A549 (cell line): ENCODE data around the gene RAB19. TPM values are rescaled to one million over a fixed set of nuclear protein-coding genes. Genes with fewer than 3 reads are reported as not detected.

Source experiments
- ATAC-seq, 2 experiments: fragments of 200-7000 bp in 1 of 2; fragments of >200 bp in 1 of 2; cut with Nextera tagmentation in 1 of 2; cut with Tn5 transposase in 1 of 2; 3 replicates each; pipeline versions ENCODE4 v1.8.0 to v1.9.1; 2018 to 2020; ENCODE audit warnings: mild to moderate bottlenecking in 1 of 2, moderate library complexity in 1 of 2
- CTCF ChIA-PET: fragments of 300-600 bp; sonication (Branson Sonifier 250); formaldehyde crosslinking; extraction: SDS; loops from one replicate; lab custom pipeline; 2021; ENCODE audit warnings: antibody characterized with exemption, inconsistent platforms; lab: Yijun Ruan, JAX
- POLR2A ChIA-PET: fragments of 350-600 bp; formaldehyde crosslinking; extraction: SDS; loops from one replicate; lab custom pipeline; 2021; ENCODE audit warnings: antibody characterized with exemption, inconsistent platforms; lab: Yijun Ruan, JAX
- DNase-seq, 2 experiments: peaks; one replicate each; pipeline versions ENCODE4 v3.0.0 to v3.0.0-alpha.2; 2011 to 2016; ENCODE audit warnings: low read depth in 1 of 2, low spot score in 1 of 2
- FAIRE-seq: peaks from 2 replicates; lab custom pipeline; 2011; peaks lifted over from hg19 to GRCh38; lab: Jason Lieb, UNC
- H3K27ac ChIP-seq, 2 experiments: fragments of >200 bp; sonication (Bioruptor Twin); formaldehyde crosslinking; 3 replicates each; pipeline ENCODE4 v1.5.1; 2016 to 2017
- H3K4me1 ChIP-seq: fragments of >200 bp; sonication (Bioruptor Twin); formaldehyde crosslinking; 3 replicates; pipeline ENCODE4 v1.6.1; 2016
- H3K4me2 ChIP-seq: fragments of >200 bp; sonication (Bioruptor Twin); formaldehyde crosslinking; 3 replicates; pipeline ENCODE4 v1.6.1; 2016
- H3K4me3 ChIP-seq: fragments of >200 bp; sonication (Bioruptor Twin); formaldehyde crosslinking; 3 replicates; pipeline ENCODE4 v1.5.1; 2016
- H3K9me3 ChIP-seq: fragments of >200 bp; sonication (Bioruptor Twin); formaldehyde crosslinking; 3 replicates; pipeline ENCODE4 v1.6.1; 2016
- CEBPB ChIP-seq, 2 experiments: fragments of >200 bp in 1 of 2; sonication (Bioruptor Twin) in 1 of 2; formaldehyde crosslinking in 1 of 2; IDR thresholded peaks; 2 replicates each; pipeline ENCODE4 v1.6.1; 2012 to 2016
- CHD2 ChIP-seq: fragments of 150-350 bp; IDR thresholded peaks from 2 replicates; pipeline ENCODE4 v1.6.1; 2014; ENCODE audit warnings: low read length; ENCODE audit not compliant: partially characterized antibody
- CHD4 ChIP-seq: fragments of 200-600 bp; sonication (generic); IDR thresholded peaks from 2 replicates; pipeline ENCODE4 v1.6.1; 2016; ENCODE audit warnings: antibody characterized with exemption, mild to moderate bottlenecking, borderline replicate concordance
- CTCF ChIP-seq: fragments of >200 bp; sonication (Bioruptor Twin); formaldehyde crosslinking; IDR thresholded peaks from 3 replicates; pipeline ENCODE4 v1.5.1; 2016
- EHMT2 ChIP-seq: fragments of 200-600 bp; sonication (generic); IDR thresholded peaks from 2 replicates; pipeline ENCODE4 v1.6.1; 2016; ENCODE audit warnings: antibody characterized with exemption, low read depth, mild to moderate bottlenecking, moderate library complexity
- FOSB ChIP-seq: fragments of 250-450 bp; sonication (Bioruptor Pico); IDR thresholded peaks from 2 replicates; pipeline ENCODE4 v1.5.0; 2020; ENCODE audit warnings: mild to moderate bottlenecking, moderate library complexity
- FOSL2 ChIP-seq, 2 experiments: fragments of 450-650 bp in 1 of 2; fragments of >200 bp in 1 of 2; sonication (Bioruptor Twin) in 1 of 2; formaldehyde crosslinking; IDR thresholded peaks; 2 replicates each; pipeline versions ENCODE4 v1.5.0 to v1.6.1; 2016 to 2020; ENCODE audit warnings: mild to moderate bottlenecking in 1 of 2, moderate library complexity in 1 of 2
- HDAC2 ChIP-seq: fragments of 200-600 bp; sonication (generic); IDR thresholded peaks from 2 replicates; pipeline ENCODE4 v1.6.1; 2016
- HEYL ChIP-seq: fragments of 250-450 bp; sonication (Bioruptor Pico); IDR thresholded peaks from 2 replicates; pipeline ENCODE4 v1.8.0; 2021; ENCODE audit warnings: mild to moderate bottlenecking, moderate library complexity
- HOXA7 ChIP-seq: fragments of 250-450 bp; sonication (Bioruptor Pico); IDR thresholded peaks from 2 replicates; pipeline ENCODE4 v1.5.0; 2020; ENCODE audit warnings: mild to moderate bottlenecking, moderate library complexity
- JUNB ChIP-seq: fragments of >200 bp; sonication (Bioruptor Twin); formaldehyde crosslinking; IDR thresholded peaks from 2 replicates; pipeline ENCODE4 v1.6.1; 2016
- KDM5A ChIP-seq: fragments of 200-600 bp; sonication (generic); IDR thresholded peaks from 2 replicates; pipeline ENCODE4 v1.6.1; 2016; ENCODE audit warnings: antibody characterized with exemption, mild to moderate bottlenecking
- MYC ChIP-seq: IDR thresholded peaks from 2 replicates; pipeline ENCODE4 v1.6.1; 2012; ENCODE audit warnings: mild to moderate bottlenecking, inconsistent platforms, low read length, improper control_type of control experiment, borderline replicate concordance
- NFE2L2 ChIP-seq: fragments of 150-350 bp; conservative IDR thresholded peaks from 2 replicates; pipeline ENCODE4 v1.6.1; 2014; ENCODE audit warnings: low read length
- NR3C1 ChIP-seq: fragments of >200 bp; sonication (Bioruptor Twin); formaldehyde crosslinking; IDR thresholded peaks from 3 replicates; pipeline ENCODE4 v1.6.1; 2017
- PHF8 ChIP-seq: fragments of 200-600 bp; sonication (generic); IDR thresholded peaks from 2 replicates; pipeline ENCODE4 v1.6.1; 2016; ENCODE audit warnings: low read depth, mild to moderate bottlenecking, antibody characterized with exemption, moderate library complexity, borderline replicate concordance
- RARB ChIP-seq: fragments of 250-450 bp; sonication (Bioruptor Pico); IDR thresholded peaks from 2 replicates; pipeline ENCODE4 v1.8.0; 2021; ENCODE audit warnings: mild to moderate bottlenecking, moderate library complexity
- RNF2 ChIP-seq: fragments of 200-600 bp; sonication (generic); IDR thresholded peaks from 2 replicates; pipeline ENCODE4 v1.6.1; 2016; ENCODE audit warnings: low read depth, mild to moderate bottlenecking, antibody characterized with exemption, moderate library complexity, borderline replicate concordance
- USF2 ChIP-seq: fragments of 450-650 bp; IDR thresholded peaks from 2 replicates; pipeline ENCODE4 v1.6.1; 2014; ENCODE audit warnings: antibody characterized with exemption
- ZC3H11A ChIP-seq: fragments of 450-650 bp; IDR thresholded peaks from 2 replicates; pipeline ENCODE4 v1.6.1; 2014; ENCODE audit warnings: antibody characterized with exemption, mild to moderate bottlenecking
- ZSCAN20 ChIP-seq: fragments of 250-450 bp; sonication (Bioruptor Pico); IDR thresholded peaks from 2 replicates; pipeline ENCODE4 v1.8.0; 2022; ENCODE audit warnings: mild to moderate bottlenecking, moderate library complexity
- WGBS: methylation state at CpG from one replicate; pipeline ENCODE4 v1.1.6; 2017; ENCODE audit errors: missing lambda C conversion rate; 5-methylcytosine and 5-hydroxymethylcytosine counted together
- polyA plus RNA-seq, 4 experiments: library from polyadenylated mRNA; depleted of rRNA in 3 of 4; stranded (reverse); fragments of >200 nt; fragmentation: RNase III in 1 of 4; extraction: RNeasy Plus Mini Kit Qiagen cat#74134 plus additional on column Dnase treatment in 1 of 4; gene quantifications; 2 replicates in 3 of 4; 3 replicates in 1 of 4; pipeline ENCODE4 v1.2.3, GENCODE V29; 2011 to 2017
- TF ChIP-seq, protein P1 (sequence below): fragments of 150-350 bp; IDR thresholded peaks from 2 replicates; pipeline ENCODE4 v1.6.1; 2014; ENCODE audit warnings: low read depth, mild to moderate bottlenecking, low read length
- TF ChIP-seq, protein P2 (sequence below): fragments of 250-450 bp; sonication (Bioruptor Pico); IDR thresholded peaks from 2 replicates; pipeline ENCODE4 v1.5.0; 2021; ENCODE audit warnings: mild to moderate bottlenecking, moderate library complexity, borderline replicate concordance

RAB19 gene
- polyA plus RNA-seq, 2 of the 4 experiments (the other 2 are of a cell fraction) = not detected

DNA sequence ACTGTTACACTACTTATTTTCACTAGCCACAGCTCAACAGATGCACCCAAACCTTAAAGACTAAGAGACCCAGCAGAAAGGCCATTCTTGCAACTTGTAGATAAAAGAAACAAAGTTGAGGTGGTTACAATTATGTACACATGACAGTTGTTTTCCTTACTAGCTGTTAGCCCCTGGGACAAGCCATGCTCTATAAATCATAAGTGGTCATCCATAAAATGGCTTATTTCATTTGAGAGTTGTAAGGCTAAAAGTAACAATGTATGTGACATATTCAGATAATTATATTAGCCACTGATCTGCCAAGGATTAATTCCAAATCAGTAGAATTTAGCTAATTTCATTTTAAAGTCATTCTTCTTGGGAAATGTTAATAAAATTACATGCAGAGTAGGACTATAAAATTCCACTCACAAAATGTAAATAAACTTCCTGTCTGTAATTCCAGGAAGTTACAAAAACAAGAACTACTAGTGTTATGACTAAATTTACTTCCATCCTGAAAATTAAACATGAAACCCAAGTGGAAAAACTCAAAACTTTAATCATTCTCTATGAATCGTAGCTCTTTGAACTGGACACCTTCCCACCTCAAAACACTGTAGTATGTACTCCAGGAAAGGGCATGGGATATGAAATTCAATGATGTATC lies 18.8 kb upstream of the RAB19 start:
- no peak overlapping the region for H3K27ac ChIP-seq
- no peaks in the 10 kb centered on the region for H3K9me3 ChIP-seq
- ChIA-PET POLR2A (interaction anchor here (1.0 kb wide), 1 partner anchor 10 kb away, joined by 6 read pairs; no protein-coding TSS in a partner anchor), CTCF (interaction anchor here (0.7 to 1.5 kb wide), 5 partner anchors 9 to 133 kb away, joined by 3 to 4 read pairs (median 3); no protein-coding TSS in a partner anchor)
- DNase-seq (no peak), ATAC-seq (no peak), FAIRE-seq (no peak)
- H3K4me2 ChIP-seq = no peak overlapping the region
- no peak overlapping the region for H3K4me3 ChIP-seq
- no peak for TF ChIP-seq CEBPB (IDR thresholded peaks at IDR 0.05)
- TF ChIP-seq PHF8 = no peak
- TF ChIP-seq RNF2 = no peak
- TF ChIP-seq NR3C1 = no peak
- no peak for TF ChIP-seq JUNB
- TF ChIP-seq HOXA7 (CRISPR knock-in tag) = no peak
- TF ChIP-seq KDM5A = no peak
- TF ChIP-seq ZSCAN20 (CRISPR knock-in tag) = no peak
- no peak for TF ChIP-seq MYC
- TF ChIP-seq CTCF = no peak
- no peak for TF ChIP-seq CHD4
- no peak for TF ChIP-seq ZC3H11A
- 91% methylated on average over 1 of the region's 1 CpG for WGBS
- H3K4me1 ChIP-seq = no peaks in the 10 kb centered on the region

- 91% methylated on average over 10 of the region's 10 CpGs for WGBS
- ATAC-seq (no peak), DNase-seq (no peak), FAIRE-seq (no peak)
- Histone ChIP-seq H3K4me2 (no peak overlapping the region), H3K4me3 (no peak overlapping the region), H3K27ac (no peak overlapping the region), H3K9me3 (no peaks in the 10 kb centered on the region), H3K4me1 (no peaks in the 10 kb centered on the region)
- ChIA-PET POLR2A (no interaction called here), CTCF (interaction anchor here (0.8 kb wide), 1 partner anchor 9 kb away, joined by 3 read pairs; no protein-coding TSS in a partner anchor)
- no peak for TF ChIP-seq EHMT2
Observed at GRCh38 chr7:140389445-140389844, 14.4 kb upstream of the RAB19 start.

DNA sequence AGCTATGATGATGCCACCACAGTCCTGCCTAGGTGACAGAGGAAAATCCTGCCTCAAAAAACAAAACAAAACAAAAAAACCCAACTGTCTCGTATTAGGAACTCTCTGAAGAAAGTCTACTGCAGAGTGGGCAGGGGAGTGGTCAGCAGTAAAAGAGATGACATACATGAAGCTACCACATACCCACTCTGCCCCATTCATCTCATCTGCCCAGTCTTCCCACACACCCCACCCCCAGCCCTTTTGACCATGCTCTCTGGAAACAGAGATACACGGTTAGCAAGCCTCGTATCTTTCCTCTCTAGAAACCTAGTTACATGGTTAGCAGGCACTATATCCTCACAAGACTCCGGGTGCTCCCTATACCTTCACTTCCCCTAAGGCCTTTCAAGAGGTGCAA lies 13.8 kb upstream of the RAB19 start:
- WGBS = 84% methylated on average over 4 of the region's 4 CpGs
- no peak overlapping the region for H3K4me3 ChIP-seq
- TF ChIP-seq CHD4 (no peak), FOSL2 (IDR thresholded peaks at IDR 0.05) (no peak), FOSL2 (CRISPR knock-in tag; IDR thresholded peaks at IDR 0.05) (no peak), NFE2L2 (no peak), JUNB (no peak), ZC3H11A (no peak), FOSB (no peak), CHD2 (no peak), CTCF (no peak), HDAC2 (no peak), KDM5A (no peak), MYC (no peak), RARB (CRISPR knock-in tag) (no peak), HEYL (no peak), USF2 (no peak)
- TF ChIP-seq, protein P1, sequence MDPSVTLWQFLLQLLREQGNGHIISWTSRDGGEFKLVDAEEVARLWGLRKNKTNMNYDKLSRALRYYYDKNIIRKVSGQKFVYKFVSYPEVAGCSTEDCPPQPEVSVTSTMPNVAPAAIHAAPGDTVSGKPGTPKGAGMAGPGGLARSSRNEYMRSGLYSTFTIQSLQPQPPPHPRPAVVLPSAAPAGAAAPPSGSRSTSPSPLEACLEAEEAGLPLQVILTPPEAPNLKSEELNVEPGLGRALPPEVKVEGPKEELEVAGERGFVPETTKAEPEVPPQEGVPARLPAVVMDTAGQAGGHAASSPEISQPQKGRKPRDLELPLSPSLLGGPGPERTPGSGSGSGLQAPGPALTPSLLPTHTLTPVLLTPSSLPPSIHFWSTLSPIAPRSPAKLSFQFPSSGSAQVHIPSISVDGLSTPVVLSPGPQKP = no peak
- TF ChIP-seq, protein P2, sequence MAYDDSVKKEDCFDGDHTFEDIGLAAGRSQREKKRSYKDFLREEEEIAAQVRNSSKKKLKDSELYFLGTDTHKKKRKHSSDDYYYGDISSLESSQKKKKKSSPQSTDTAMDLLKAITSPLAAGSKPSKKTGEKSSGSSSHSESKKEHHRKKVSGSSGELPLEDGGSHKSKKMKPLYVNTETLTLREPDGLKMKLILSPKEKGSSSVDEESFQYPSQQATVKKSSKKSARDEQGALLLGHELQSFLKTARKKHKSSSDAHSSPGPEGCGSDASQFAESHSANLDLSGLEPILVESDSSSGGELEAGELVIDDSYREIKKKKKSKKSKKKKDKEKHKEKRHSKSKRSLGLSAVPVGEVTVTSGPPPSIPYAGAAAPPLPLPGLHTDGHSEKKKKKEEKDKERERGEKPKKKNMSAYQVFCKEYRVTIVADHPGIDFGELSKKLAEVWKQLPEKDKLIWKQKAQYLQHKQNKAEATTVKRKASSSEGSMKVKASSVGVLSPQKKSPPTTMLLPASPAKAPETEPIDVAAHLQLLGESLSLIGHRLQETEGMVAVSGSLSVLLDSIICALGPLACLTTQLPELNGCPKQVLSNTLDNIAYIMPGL (CRISPR knock-in tag) = no peak
- H3K9me3 ChIP-seq = no peaks in the 10 kb centered on the region
- no peak overlapping the region for H3K4me2 ChIP-seq
- no peak for DNase-seq
- no peak; a peak in 1 of 6 replicates for ATAC-seq
- CTCF ChIA-PET = interaction anchor here (1.2 kb wide), 1 partner anchor 29 kb away, joined by 3 read pairs; no protein-coding TSS in a partner anchor
- no peak for FAIRE-seq
- H3K27ac ChIP-seq = no peak overlapping the region
- no peaks in the 10 kb centered on the region for H3K4me1 ChIP-seq
- POLR2A ChIA-PET = no interaction called here
